ENCODE measurements around the gene TRAF7. TPM values are rescaled to one million over a fixed set of nuclear protein-coding genes. Genes with fewer than 3 reads are reported as not detected.

Gene TRAF7
- total RNA-seq, 2 experiments from 2014 or later = 53.6 to 82.3 TPM

DNA sequence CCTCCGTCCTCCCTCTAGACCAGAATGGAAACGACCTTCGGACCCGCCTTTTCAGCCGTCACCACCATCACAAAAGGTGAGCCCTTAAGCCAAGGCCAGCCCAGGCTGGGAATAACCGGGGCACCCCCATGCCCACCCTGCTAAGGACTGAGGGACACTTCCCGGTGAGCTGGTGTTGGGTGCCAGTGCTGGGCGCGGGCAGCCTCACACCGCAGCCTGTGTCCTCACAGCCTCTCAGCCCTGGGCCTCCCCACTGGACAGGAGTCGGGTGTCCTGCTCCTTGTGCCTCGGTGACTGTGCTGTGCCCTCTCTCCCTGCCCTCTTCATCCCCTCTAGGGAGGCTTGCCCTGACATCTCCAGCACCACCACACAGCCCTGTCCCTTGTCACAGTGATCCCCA is 10.3 kb downstream of the TRAF7 start:
- Histone ChIP-seq H3K4me1 (ENCODE audit: insufficient read depth, low read length, poor library complexity, severe bottlenecking) (no peaks in the 10 kb centered on the region), H3K9me3 (ENCODE audit: low read length) (0 out of 2 replicates have a peak, but pooled peaks cover 8% of the 10 kb centered on the region), H3K4me3 (ENCODE audit: low read depth, low read length, poor library complexity, severe bottlenecking) (no peak overlapping the region), H3K27ac (ENCODE audit: low read depth, low read length, poor library complexity, severe bottlenecking) (no peak overlapping the region), H3K9me2 (ENCODE audit: insufficient read depth, low read length) (no peaks in the 10 kb centered on the region), H4K20me1 (ENCODE audit: insufficient read depth, low read length) (no peaks in the 10 kb centered on the region), H3K4me2 (ENCODE audit: low read length) (no peak overlapping the region), H2AFZ (ENCODE audit: low read length) (no peak overlapping the region), H3K79me2 (ENCODE audit: insufficient read depth, low read depth, low read length) (peaks cover 4% of the 10 kb centered on the region; the same call in 1 of the 2 replicates), H3K36me3 (ENCODE audit: insufficient read depth, low read length) (peaks cover 68% of the 10 kb centered on the region)
- no TSS peak for BruUV-seq (replicated peaks)
- intact Hi-C loops (cut with micrococcal nuclease; ENCODE audit: unreplicated experiment) = no loop called here
- ChIA-PET CTCF (ENCODE audit: unreplicated experiment) (no interaction called here), POLR2A (no interaction called here)
- no peak for TF ChIP-seq EZH2phosphoT487 (IDR thresholded peaks at IDR 0.05; ENCODE audit: borderline replicate concordance, low read depth, low read length)
- no peak for DNase-seq (ENCODE audit: low spot score)

GRCh38 chr16:2166263-2167067 is 10.9 kb downstream of the TRAF7 start:
- peaks cover 4% of the 10 kb centered on the region; the same call in 1 of the 2 replicates for H3K79me2 ChIP-seq (ENCODE audit: insufficient read depth, low read depth, low read length)
- BruUV-seq (replicated peaks) = no TSS peak
- H2AFZ ChIP-seq (ENCODE audit: low read length) = no peak overlapping the region
- CTCF ChIA-PET (ENCODE audit: unreplicated experiment) = interaction anchor here (0.6 kb wide), 1 partner anchor 221 kb away, joined by 6 read pairs; no protein-coding TSS in a partner anchor
- POLR2A ChIA-PET = no interaction called here
- peaks cover 65% of the 10 kb centered on the region for H3K36me3 ChIP-seq (ENCODE audit: insufficient read depth, low read length)
- DNase-seq (ENCODE audit: low spot score) = no peak
- no peak overlapping the region for H3K4me2 ChIP-seq (ENCODE audit: low read length)
- no peaks in the 10 kb centered on the region for H4K20me1 ChIP-seq (ENCODE audit: insufficient read depth, low read length)
- no peaks in the 10 kb centered on the region for H3K9me2 ChIP-seq (ENCODE audit: insufficient read depth, low read length)
- TF ChIP-seq, protein P1, sequence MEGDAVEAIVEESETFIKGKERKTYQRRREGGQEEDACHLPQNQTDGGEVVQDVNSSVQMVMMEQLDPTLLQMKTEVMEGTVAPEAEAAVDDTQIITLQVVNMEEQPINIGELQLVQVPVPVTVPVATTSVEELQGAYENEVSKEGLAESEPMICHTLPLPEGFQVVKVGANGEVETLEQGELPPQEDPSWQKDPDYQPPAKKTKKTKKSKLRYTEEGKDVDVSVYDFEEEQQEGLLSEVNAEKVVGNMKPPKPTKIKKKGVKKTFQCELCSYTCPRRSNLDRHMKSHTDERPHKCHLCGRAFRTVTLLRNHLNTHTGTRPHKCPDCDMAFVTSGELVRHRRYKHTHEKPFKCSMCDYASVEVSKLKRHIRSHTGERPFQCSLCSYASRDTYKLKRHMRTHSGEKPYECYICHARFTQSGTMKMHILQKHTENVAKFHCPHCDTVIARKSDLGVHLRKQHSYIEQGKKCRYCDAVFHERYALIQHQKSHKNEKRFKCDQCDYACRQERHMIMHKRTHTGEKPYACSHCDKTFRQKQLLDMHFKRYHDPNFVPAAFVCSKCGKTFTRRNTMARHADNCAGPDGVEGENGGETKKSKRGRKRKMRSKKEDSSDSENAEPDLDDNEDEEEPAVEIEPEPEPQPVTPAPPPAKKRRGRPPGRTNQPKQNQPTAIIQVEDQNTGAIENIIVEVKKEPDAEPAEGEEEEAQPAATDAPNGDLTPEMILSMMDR (conservative IDR thresholded peaks at IDR 0.05; ENCODE audit: low read length) = no peak
- no peak for TF ChIP-seq EZH2phosphoT487 (IDR thresholded peaks at IDR 0.05; ENCODE audit: borderline replicate concordance, low read depth, low read length)
- H3K27ac ChIP-seq (ENCODE audit: low read depth, low read length, poor library complexity, severe bottlenecking) = no peak overlapping the region
- 0 out of 2 replicates have a peak, but pooled peaks cover 8% of the 10 kb centered on the region for H3K9me3 ChIP-seq (ENCODE audit: low read length)
- H3K4me1 ChIP-seq (ENCODE audit: insufficient read depth, low read length, poor library complexity, severe bottlenecking) = no peaks in the 10 kb centered on the region
- intact Hi-C loops (cut with micrococcal nuclease; ENCODE audit: unreplicated experiment) = no loop called here
- H3K4me3 ChIP-seq (ENCODE audit: low read depth, low read length, poor library complexity, severe bottlenecking) = no peak overlapping the region

GRCh38 chr16:2167068-2167638 is 11.6 kb downstream of the TRAF7 start:
- TF ChIP-seq EZH2phosphoT487 (IDR thresholded peaks at IDR 0.05; ENCODE audit: borderline replicate concordance, low read depth, low read length) = no peak
- TF ChIP-seq, protein P1 (conservative IDR thresholded peaks at IDR 0.05; ENCODE audit: low read length) = no peak
- H3K36me3 ChIP-seq (ENCODE audit: insufficient read depth, low read length) = peaks cover 58% of the 10 kb centered on the region
- BruUV-seq (replicated peaks) = no TSS peak
- H3K4me2 ChIP-seq (ENCODE audit: low read length) = no peak overlapping the region
- POLR2A ChIA-PET = no interaction called here
- H3K79me2 ChIP-seq (ENCODE audit: insufficient read depth, low read depth, low read length) = peaks cover 4% of the 10 kb centered on the region; the same call in 1 of the 2 replicates
- CTCF ChIA-PET (ENCODE audit: unreplicated experiment) = no interaction called here
- H3K9me2 ChIP-seq (ENCODE audit: insufficient read depth, low read length) = no peaks in the 10 kb centered on the region
- H3K9me3 ChIP-seq (ENCODE audit: low read length) = 0 out of 2 replicates have a peak, but pooled peaks cover 8% of the 10 kb centered on the region
- no peaks in the 10 kb centered on the region for H3K4me1 ChIP-seq (ENCODE audit: insufficient read depth, low read length, poor library complexity, severe bottlenecking)
- no peaks in the 10 kb centered on the region for H4K20me1 ChIP-seq (ENCODE audit: insufficient read depth, low read length)
- no peak for DNase-seq (ENCODE audit: low spot score)
- no peak overlapping the region for H3K27ac ChIP-seq (ENCODE audit: low read depth, low read length, poor library complexity, severe bottlenecking)
- no peak overlapping the region for H3K4me3 ChIP-seq (ENCODE audit: low read depth, low read length, poor library complexity, severe bottlenecking)
- intact Hi-C loops (cut with micrococcal nuclease; ENCODE audit: unreplicated experiment) = no loop called here
- H2AFZ ChIP-seq (ENCODE audit: low read length) = no peak overlapping the region
